ENCODE measurements around the gene C3orf20.

Gene C3orf20

GRCh38 chr3:14658978-14659377 lies 16.0 kb upstream of the C3orf20 start:
- no peak for DNase-seq (ENCODE audit: extremely low spot score)
- CTCF ChIA-PET = no interaction called here
- TF ChIP-seq BHLHE40 (IDR thresholded peaks at IDR 0.05; ENCODE audit: borderline replicate concordance) (no peak), SP1 (IDR thresholded peaks at IDR 0.05) (no peak), ELF4 (IDR thresholded peaks at IDR 0.05) (no peak), NFRKB (IDR thresholded peaks at IDR 0.05) (no peak), FOXM1 (IDR thresholded peaks at IDR 0.05; ENCODE audit: borderline replicate concordance) (no peak), LEF1 (IDR thresholded peaks at IDR 0.05; ENCODE audit: borderline replicate concordance) (no peak), PKNOX1 (IDR thresholded peaks at IDR 0.05) (no peak)
- POLR2A ChIA-PET = no interaction called here

- CTCF ChIA-PET = interaction anchor here (0.7 kb wide), 1 partner anchor 78 kb away, joined by 5 read pairs; no protein-coding TSS in a partner anchor
- TF ChIP-seq FOXK2 (IDR thresholded peaks at IDR 0.05) (no peak), HDGF (IDR thresholded peaks at IDR 0.05; ENCODE audit: borderline replicate concordance) (no peak), CTBP1 (IDR thresholded peaks at IDR 0.05; ENCODE audit: borderline replicate concordance) (no peak), ZNF384 (IDR thresholded peaks at IDR 0.05) (no peak), FOXM1 (IDR thresholded peaks at IDR 0.05; ENCODE audit: borderline replicate concordance) (no peak), L3MBTL2 (conservative IDR thresholded peaks at IDR 0.05) (no peak), FOXA1 (IDR thresholded peaks at IDR 0.05) (no peak), ELF4 (IDR thresholded peaks at IDR 0.05) (no peak), TARDBP (IDR thresholded peaks at IDR 0.05) (no peak), LEF1 (IDR thresholded peaks at IDR 0.05; ENCODE audit: borderline replicate concordance) (no peak), NFRKB (IDR thresholded peaks at IDR 0.05) (no peak), SUZ12 (IDR thresholded peaks at IDR 0.05) (no peak), ARNT (IDR thresholded peaks at IDR 0.05) (no peak), SP1 (IDR thresholded peaks at IDR 0.05) (no peak), PKNOX1 (IDR thresholded peaks at IDR 0.05) (no peak), BHLHE40 (IDR thresholded peaks at IDR 0.05; ENCODE audit: borderline replicate concordance) (no peak)
- POLR2A ChIA-PET = interaction anchor here (1.1 to 1.6 kb wide), 2 partner anchors 9 to 10 kb away, joined by 4 to 5 read pairs; partner anchors contain the start of gene CCDC174
- DNase-seq (ENCODE audit: extremely low spot score) = no peak
Observed at GRCh38 chr3:14660942-14661341, 14.0 kb upstream of the C3orf20 start.

GRCh38 chr3:14663396-14664135 lies 11.4 kb upstream of the C3orf20 start:
- POLR2A ChIA-PET = no interaction called here
- DNase-seq (ENCODE audit: extremely low spot score) = no peak
- TF ChIP-seq SUZ12 (IDR thresholded peaks at IDR 0.05) = no peak
- no peak for TF ChIP-seq ARNT (IDR thresholded peaks at IDR 0.05)
- no peak for TF ChIP-seq TARDBP (IDR thresholded peaks at IDR 0.05)
- TF ChIP-seq BHLHE40 (IDR thresholded peaks at IDR 0.05; ENCODE audit: borderline replicate concordance) = no peak
- no peak for TF ChIP-seq ELF4 (IDR thresholded peaks at IDR 0.05)
- no peak for TF ChIP-seq NFRKB (IDR thresholded peaks at IDR 0.05)
- TF ChIP-seq SP1 (IDR thresholded peaks at IDR 0.05) = no peak
- TF ChIP-seq L3MBTL2 (conservative IDR thresholded peaks at IDR 0.05) = no peak
- no peak for TF ChIP-seq FOXM1 (IDR thresholded peaks at IDR 0.05; ENCODE audit: borderline replicate concordance)
- TF ChIP-seq CTBP1 (IDR thresholded peaks at IDR 0.05; ENCODE audit: borderline replicate concordance) = no peak
- no peak for TF ChIP-seq HDGF (IDR thresholded peaks at IDR 0.05; ENCODE audit: borderline replicate concordance)
- no peak for TF ChIP-seq PKNOX1 (IDR thresholded peaks at IDR 0.05)
- TF ChIP-seq ZNF384 (IDR thresholded peaks at IDR 0.05) = no peak
- TF ChIP-seq FOXA1 (IDR thresholded peaks at IDR 0.05) = no peak
- TF ChIP-seq LEF1 (IDR thresholded peaks at IDR 0.05; ENCODE audit: borderline replicate concordance) = no peak
- no peak for TF ChIP-seq FOXK2 (IDR thresholded peaks at IDR 0.05)
- CTCF ChIA-PET = interaction anchor here (0.6 kb wide), 1 partner anchor 13 kb away, joined by 3 read pairs; no protein-coding TSS in a partner anchor

GRCh38 chr3:14664170-14664569 lies 10.8 kb upstream of the C3orf20 start:
- POLR2A ChIA-PET = no interaction called here
- no peak for DNase-seq (ENCODE audit: extremely low spot score)
- CTCF ChIA-PET = interaction anchor here (0.6 kb wide), 1 partner anchor 13 kb away, joined by 3 read pairs; no protein-coding TSS in a partner anchor
- TF ChIP-seq BHLHE40 (IDR thresholded peaks at IDR 0.05; ENCODE audit: borderline replicate concordance) = no peak
- no peak for TF ChIP-seq SUZ12 (IDR thresholded peaks at IDR 0.05)
- no peak for TF ChIP-seq FOXK2 (IDR thresholded peaks at IDR 0.05)
- TF ChIP-seq ELF4 (IDR thresholded peaks at IDR 0.05) = no peak
- no peak for TF ChIP-seq HDGF (IDR thresholded peaks at IDR 0.05; ENCODE audit: borderline replicate concordance)
- TF ChIP-seq ZNF384 (IDR thresholded peaks at IDR 0.05) = no peak
- no peak for TF ChIP-seq FOXA1 (IDR thresholded peaks at IDR 0.05)
- no peak for TF ChIP-seq L3MBTL2 (conservative IDR thresholded peaks at IDR 0.05)
- TF ChIP-seq NFRKB (IDR thresholded peaks at IDR 0.05) = no peak
- no peak for TF ChIP-seq ARNT (IDR thresholded peaks at IDR 0.05)
- no peak for TF ChIP-seq PKNOX1 (IDR thresholded peaks at IDR 0.05)
- TF ChIP-seq SP1 (IDR thresholded peaks at IDR 0.05) = no peak
- TF ChIP-seq LEF1 (IDR thresholded peaks at IDR 0.05; ENCODE audit: borderline replicate concordance) = no peak
- TF ChIP-seq TARDBP (IDR thresholded peaks at IDR 0.05) = no peak
- no peak for TF ChIP-seq FOXM1 (IDR thresholded peaks at IDR 0.05; ENCODE audit: borderline replicate concordance)
- TF ChIP-seq CTBP1 (IDR thresholded peaks at IDR 0.05; ENCODE audit: borderline replicate concordance) = no peak

GRCh38 chr3:14672588-14672987 lies 2.4 kb upstream of the C3orf20 start:
- TF ChIP-seq FOXA1 (IDR thresholded peaks at IDR 0.05) = no peak
- TF ChIP-seq HDGF (IDR thresholded peaks at IDR 0.05; ENCODE audit: borderline replicate concordance) = no peak
- TF ChIP-seq SP1 (IDR thresholded peaks at IDR 0.05) = no peak
- TF ChIP-seq SUZ12 (IDR thresholded peaks at IDR 0.05) = no peak
- TF ChIP-seq BHLHE40 (IDR thresholded peaks at IDR 0.05; ENCODE audit: borderline replicate concordance) = no peak
- TF ChIP-seq ZNF384 (IDR thresholded peaks at IDR 0.05) = no peak
- TF ChIP-seq CTBP1 (IDR thresholded peaks at IDR 0.05; ENCODE audit: borderline replicate concordance) = no peak
- TF ChIP-seq FOXK2 (IDR thresholded peaks at IDR 0.05) = no peak
- TF ChIP-seq L3MBTL2 (conservative IDR thresholded peaks at IDR 0.05) = no peak
- TF ChIP-seq NFRKB (IDR thresholded peaks at IDR 0.05) = no peak
- TF ChIP-seq ELF4 (IDR thresholded peaks at IDR 0.05) = no peak
- no peak for TF ChIP-seq ARNT (IDR thresholded peaks at IDR 0.05)
- no peak for TF ChIP-seq TARDBP (IDR thresholded peaks at IDR 0.05)
- TF ChIP-seq FOXM1 (IDR thresholded peaks at IDR 0.05; ENCODE audit: borderline replicate concordance) = no peak
- TF ChIP-seq LEF1 (IDR thresholded peaks at IDR 0.05; ENCODE audit: borderline replicate concordance) = no peak
- no peak for TF ChIP-seq PKNOX1 (IDR thresholded peaks at IDR 0.05)
- no peak for DNase-seq (ENCODE audit: extremely low spot score)
- CTCF ChIA-PET = interaction anchor here (0.6 to 1.5 kb wide), 4 partner anchors 11 to 252 kb away, joined by 3 to 7 read pairs (median 4); no protein-coding TSS in a partner anchor
- POLR2A ChIA-PET = no interaction called here
